ENCODE results near the gene EML4. TPM values are rescaled to one million over a fixed set of nuclear protein-coding genes. Genes with fewer than 3 reads are reported as not detected.
A peak's percentile ranks its signal among the peaks of the same experiment; 100 is the strongest.
"Not testable (repeated sequence)": the region's sequence is repeated elsewhere in the genome, so short reads cannot be mapped to it uniquely, and the experiment has no call there.

The EML4 gene, protein sequence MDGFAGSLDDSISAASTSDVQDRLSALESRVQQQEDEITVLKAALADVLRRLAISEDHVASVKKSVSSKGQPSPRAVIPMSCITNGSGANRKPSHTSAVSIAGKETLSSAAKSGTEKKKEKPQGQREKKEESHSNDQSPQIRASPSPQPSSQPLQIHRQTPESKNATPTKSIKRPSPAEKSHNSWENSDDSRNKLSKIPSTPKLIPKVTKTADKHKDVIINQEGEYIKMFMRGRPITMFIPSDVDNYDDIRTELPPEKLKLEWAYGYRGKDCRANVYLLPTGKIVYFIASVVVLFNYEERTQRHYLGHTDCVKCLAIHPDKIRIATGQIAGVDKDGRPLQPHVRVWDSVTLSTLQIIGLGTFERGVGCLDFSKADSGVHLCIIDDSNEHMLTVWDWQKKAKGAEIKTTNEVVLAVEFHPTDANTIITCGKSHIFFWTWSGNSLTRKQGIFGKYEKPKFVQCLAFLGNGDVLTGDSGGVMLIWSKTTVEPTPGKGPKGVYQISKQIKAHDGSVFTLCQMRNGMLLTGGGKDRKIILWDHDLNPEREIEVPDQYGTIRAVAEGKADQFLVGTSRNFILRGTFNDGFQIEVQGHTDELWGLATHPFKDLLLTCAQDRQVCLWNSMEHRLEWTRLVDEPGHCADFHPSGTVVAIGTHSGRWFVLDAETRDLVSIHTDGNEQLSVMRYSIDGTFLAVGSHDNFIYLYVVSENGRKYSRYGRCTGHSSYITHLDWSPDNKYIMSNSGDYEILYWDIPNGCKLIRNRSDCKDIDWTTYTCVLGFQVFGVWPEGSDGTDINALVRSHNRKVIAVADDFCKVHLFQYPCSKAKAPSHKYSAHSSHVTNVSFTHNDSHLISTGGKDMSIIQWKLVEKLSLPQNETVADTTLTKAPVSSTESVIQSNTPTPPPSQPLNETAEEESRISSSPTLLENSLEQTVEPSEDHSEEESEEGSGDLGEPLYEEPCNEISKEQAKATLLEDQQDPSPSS
- 10 to 100 TPM in 1 of 3 donors, 1 to 10 TPM in 2; 5.3 to 16.5 (median 9.6) TPM for polyA plus RNA-seq

- WGBS, 3 donors, result 0 to 1% (median 1%) methylated on average over 59 to 88 of the region's 88 CpGs
- H3K27ac ChIP-seq (ENCODE audit: low read depth, low read length), result peak within 1 kb of the TSS; percentile 55
These were observed at the start of gene EML4 for GRCh38 chr2:42169100-42169873. Gene EML4, plus strand, starts transcription at chr2:42169353. Its CDS starts 259 bp downstream, at chr2:42169612.

DNA sequence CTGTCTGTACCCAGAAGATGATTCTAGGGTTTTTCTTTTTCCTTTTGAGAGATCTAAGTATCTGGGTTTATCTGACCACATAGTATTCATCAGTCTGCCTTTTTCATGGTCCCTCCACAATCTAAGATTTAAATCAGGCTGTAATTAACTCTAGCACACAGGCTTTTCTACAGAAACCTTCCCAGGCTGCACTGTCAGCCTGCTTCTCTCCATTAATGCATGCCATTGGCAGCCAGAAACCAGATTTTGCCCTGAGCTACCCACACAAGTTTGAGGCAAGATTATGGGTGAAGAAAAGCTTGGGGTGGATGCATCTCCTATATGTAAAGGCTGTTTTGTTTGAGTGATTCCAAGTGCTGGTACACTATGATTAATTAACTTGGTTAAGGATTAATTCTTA, 45.7 kb upstream of the EML4 start:
- no peak overlapping the region for H3K27ac ChIP-seq (ENCODE audit: low read depth, low read length)

GRCh38 chr2:42124011-42124785, 45.0 kb upstream of the EML4 start:
- no peak overlapping the region for H3K27ac ChIP-seq (ENCODE audit: low read depth, low read length)
- 50 to 74% (median 57%) methylated on average over 6 of the region's 6 CpGs for WGBS, 3 donors

DNA sequence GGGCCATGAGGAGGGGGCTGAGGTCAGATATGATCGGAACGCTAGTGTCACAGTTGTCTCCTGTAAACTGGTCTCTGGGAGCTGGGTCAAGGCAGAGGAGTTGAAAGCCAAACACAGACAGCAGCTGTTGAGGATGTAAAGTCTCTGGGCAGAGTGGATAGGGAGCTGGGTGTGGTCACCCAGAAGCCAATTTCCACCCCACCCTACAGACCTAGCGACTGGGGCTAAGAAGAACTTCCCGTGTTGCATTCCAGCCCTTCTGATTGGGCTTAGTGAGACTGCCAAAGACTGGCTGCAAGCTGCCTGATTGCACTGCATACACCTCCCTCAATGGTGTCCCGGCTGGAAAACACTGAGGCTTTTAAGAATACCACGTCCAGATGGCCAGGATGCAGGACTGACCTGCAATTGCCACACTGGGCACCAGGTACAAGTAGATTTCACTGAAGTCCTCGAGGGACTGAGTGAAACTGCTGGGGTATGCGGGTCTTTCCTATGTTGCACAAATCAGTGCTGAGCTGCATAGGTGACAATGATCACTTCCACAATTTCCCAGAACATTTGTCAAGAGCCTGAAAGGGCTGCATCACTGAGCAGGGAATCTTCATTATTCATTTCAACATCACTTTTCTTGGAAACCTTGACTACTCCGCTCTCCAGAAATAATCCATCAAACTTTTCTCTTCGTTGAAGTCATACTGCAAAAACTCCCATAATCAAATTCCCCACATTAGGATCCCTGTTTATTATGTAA, 43.1 kb upstream of the EML4 start:
- 38 to 55% (median 39%) methylated on average over 10 of the region's 10 CpGs for WGBS, 3 donors
- no peak overlapping the region for H3K27ac ChIP-seq (ENCODE audit: low read depth, low read length)

DNA sequence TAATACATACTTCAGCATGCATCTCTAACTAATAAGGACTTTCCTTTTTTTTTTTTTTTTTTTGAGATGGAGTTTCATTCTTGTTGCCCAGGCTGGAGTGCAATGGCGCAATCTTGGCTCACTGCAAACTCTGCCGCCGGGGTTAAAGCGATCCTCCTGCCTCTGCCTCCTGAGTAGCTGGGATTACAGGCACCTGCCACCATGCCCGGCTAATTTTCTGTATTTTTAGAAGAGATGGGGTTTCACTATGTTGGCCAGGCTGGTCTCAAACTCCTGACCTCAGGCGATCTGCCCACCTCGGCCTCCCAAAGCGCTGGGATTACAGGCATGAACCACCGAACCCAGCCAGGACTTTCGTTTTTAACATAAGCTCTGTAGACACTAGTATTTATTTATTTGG, 42.3 kb upstream of the EML4 start:
- H3K27ac ChIP-seq (ENCODE audit: low read depth, low read length), result not testable (repeated sequence)
- WGBS, 3 donors, result 72 to 93% (median 75%) methylated on average over 10 of the region's 10 CpGs

GRCh38 chr2:42127425-42128424, 41.4 kb upstream of the EML4 start:
- H3K27ac ChIP-seq (ENCODE audit: low read depth, low read length), result no peak overlapping the region
- WGBS, 3 donors, result 56 to 72% (median 60%) methylated on average over 5 of the region's 5 CpGs

DNA sequence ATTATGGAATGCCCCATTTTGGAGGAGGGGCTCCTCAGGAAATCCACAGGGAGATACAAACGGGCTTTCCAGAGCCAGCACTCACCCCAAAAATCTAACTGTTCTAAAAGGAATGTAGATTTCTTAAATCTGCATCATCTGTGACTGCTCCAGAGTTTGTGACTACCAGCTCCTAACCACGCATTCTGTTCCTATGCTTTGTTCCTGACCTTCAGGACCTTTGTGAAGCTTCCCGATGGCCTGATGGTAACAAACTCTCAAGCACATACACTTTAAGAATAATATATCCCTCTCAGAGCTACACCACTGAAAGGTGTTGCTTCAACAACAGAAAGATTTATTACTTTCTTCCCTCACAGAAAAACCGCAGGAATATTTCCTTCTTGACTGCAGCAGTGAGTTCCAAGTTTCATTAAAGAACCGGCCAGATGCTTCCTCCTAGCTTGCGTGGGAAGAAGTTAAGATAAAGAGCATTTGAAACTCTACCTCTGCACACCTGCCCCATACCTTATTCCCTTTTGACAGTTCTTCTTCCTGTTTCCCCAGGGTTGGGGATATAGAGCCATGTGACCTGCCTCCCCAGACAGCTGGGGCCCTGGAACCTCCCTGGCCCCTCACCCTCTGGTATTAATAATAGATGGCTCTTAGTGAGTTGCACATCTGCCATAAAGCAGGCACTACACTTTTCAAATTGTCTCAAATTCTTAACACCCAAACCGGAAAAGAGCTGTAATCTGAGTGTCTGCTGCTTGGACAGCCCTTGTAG, 40.2 kb upstream of the EML4 start:
- WGBS, 3 donors, result 30 to 60% (median 34%) methylated on average over 7 of the region's 7 CpGs
- H3K27ac ChIP-seq (ENCODE audit: low read depth, low read length), result no peak overlapping the region

GRCh38 chr2:42129487-42129852, 39.7 kb upstream of the EML4 start:
- H3K27ac ChIP-seq (ENCODE audit: low read depth, low read length), result no peak overlapping the region

DNA sequence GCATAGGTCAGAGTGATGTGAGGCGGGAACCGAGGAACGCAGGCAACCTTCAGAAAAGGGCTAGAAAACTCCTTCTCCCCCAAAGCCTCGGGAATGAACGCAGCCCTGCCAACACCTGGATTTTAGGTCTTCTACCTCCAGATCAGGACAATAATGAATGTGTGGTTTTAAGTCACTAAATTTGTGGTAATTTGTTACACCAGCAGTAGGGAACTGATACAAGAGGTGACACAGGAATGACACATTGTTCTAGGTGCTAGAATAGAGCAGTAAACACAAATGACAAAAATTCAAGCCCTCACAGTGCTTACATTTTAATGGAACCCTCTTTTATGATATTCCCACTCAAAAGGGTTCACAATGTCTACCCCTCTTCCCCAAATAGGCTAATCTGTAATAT, 39.2 kb upstream of the EML4 start:
- no peak overlapping the region for H3K27ac ChIP-seq (ENCODE audit: low read depth, low read length)
- 92 to 96% (median 94%) methylated on average over 5 of the region's 5 CpGs for WGBS, 3 donors

More at GRCh38 chr2:42129487-42129852, 39.7 kb upstream of the EML4 start:
- 92 to 100% (median 95%) methylated on average over 1 of the region's 1 CpG for WGBS, 3 donors

DNA sequence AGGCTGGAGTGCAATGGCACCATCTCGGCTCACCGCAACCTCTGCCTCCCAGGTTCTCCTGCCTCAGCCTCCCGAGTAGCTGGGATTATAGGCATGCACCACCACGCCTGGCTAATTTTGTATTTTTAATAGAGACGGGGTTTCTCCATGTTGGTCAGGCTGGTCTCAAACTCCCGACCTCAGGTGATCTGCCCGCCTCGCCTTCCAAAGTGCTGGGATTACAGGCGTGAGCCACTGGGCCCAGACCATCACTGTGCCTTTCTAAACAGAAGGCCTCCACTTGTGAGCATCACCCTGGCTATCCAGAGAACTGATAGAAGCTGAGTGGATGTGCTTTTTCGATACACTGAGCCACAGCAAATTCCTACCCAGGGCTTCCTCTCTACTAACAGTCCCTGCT, 38.3 kb upstream of the EML4 start:
- 95 to 99% (median 96%) methylated on average over 10 of the region's 10 CpGs for WGBS, 3 donors
- not testable (repeated sequence) for H3K27ac ChIP-seq (ENCODE audit: low read depth, low read length)

- WGBS, 3 donors, result 37 to 70% (median 42%) methylated on average over 8 of the region's 8 CpGs
- H3K27ac ChIP-seq (ENCODE audit: low read depth, low read length), result no peak overlapping the region
These were observed 36.8 kb upstream of the EML4 start for GRCh38 chr2:42132191-42132965.

GRCh38 chr2:42132966-42133641, 36.0 kb upstream of the EML4 start:
- no peak overlapping the region for H3K27ac ChIP-seq (ENCODE audit: low read depth, low read length)
- WGBS, 3 donors, result 3 to 9% (median 6%) methylated on average over 17 of the region's 17 CpGs

DNA sequence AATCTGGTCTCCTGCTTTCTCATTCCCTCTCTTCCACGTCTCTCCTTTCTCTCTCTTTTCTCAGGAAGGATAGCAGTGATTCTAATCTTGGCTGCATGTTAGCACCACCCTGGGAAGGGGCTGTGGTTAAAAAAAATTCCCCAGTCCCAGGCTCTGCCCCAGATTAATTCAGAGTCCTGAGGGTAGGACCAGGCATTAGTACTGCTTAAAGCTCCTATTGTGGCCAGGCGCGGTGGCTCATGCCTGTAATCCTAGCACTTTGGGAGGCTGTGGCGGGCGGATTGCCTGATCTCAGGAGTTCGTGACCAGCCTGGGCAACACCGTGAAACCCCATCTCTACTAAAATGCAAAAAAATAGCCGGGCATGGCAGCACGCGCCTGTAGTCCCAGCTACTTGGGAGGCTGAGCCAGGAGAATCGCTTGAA, 35.4 kb upstream of the EML4 start:
- no peak overlapping the region for H3K27ac ChIP-seq (ENCODE audit: low read depth, low read length)
- 90 to 91% (median 91%) methylated on average over 11 of the region's 11 CpGs for WGBS, 3 donors

- 89 to 92% (median 91%) methylated on average over 10 of the region's 10 CpGs for WGBS, 3 donors
- not testable (repeated sequence) for H3K27ac ChIP-seq (ENCODE audit: low read depth, low read length)
These were observed 34.7 kb upstream of the EML4 start for GRCh38 chr2:42134401-42134932.

Measured in adipose tissue (tissue), 3 donors.